Body of pancreas (tissue), 4 donors: ENCODE results near the gene PDE4D. TPM values are rescaled to one million over a fixed set of nuclear protein-coding genes. Genes with fewer than 3 reads are reported as not detected.

Experiments used
- ATAC-seq: fragments of 150-250 bp; one replicate; pipeline ENCODE4 v1.9.1; 2016
- DNase-seq, 4 donors: peaks; one replicate each; pipeline ENCODE4 v3.0.0-alpha.2; 2019
- H3K27ac ChIP-seq, 4 donors: fragments of 200-600 bp; sonication (generic); 1 replicate in 3 of 4; 2 replicates in 1 of 4; pipeline versions ENCODE4 v1.5.1 to v1.6.1; 2016 to 2019; ENCODE audit warnings: mild to moderate bottlenecking in 1 of 4, mixed read lengths in 1 of 4, moderate library complexity in 1 of 4
- H3K27me3 ChIP-seq, 2 donors: fragments of 200-600 bp; sonication (generic); one replicate each; pipeline ENCODE4 v1.6.0; 2016; ENCODE audit warnings: mild to moderate bottlenecking in 1 of 2
- H3K36me3 ChIP-seq, 2 donors: fragments of 200-600 bp; sonication (generic); replicated peaks in 1 of 2; 2 replicates each; pipeline ENCODE4 v1.5.1; 2016; ENCODE audit warnings: low read depth in 2 of 2; ENCODE audit not compliant: insufficient read depth in 1 of 2
- H3K4me1 ChIP-seq: fragments of 200-600 bp; sonication (generic); one replicate; pipeline ENCODE4 v1.6.0; 2016
- H3K4me3 ChIP-seq, 2 donors: fragments of 200-600 bp; sonication (generic); 1 replicate in 1 of 2; 2 replicates in 1 of 2; pipeline ENCODE4 v1.5.1; 2016 to 2019
- H3K9me3 ChIP-seq, 3 donors: fragments of 200-600 bp; sonication (generic); 1 replicate in 2 of 3; 2 replicates in 1 of 3; pipeline ENCODE4 v1.5.1; 2016
- POLR2A ChIP-seq, 3 donors: fragments of 450-650 bp; IDR thresholded peaks; one replicate each; pipeline ENCODE4 v1.6.1; 2016; ENCODE audit warnings: antibody characterized with exemption in 3 of 3, mild to moderate bottlenecking in 2 of 3
- WGBS, 2 donors: methylation state at CpG; one replicate each; pipeline ENCODE4 v1.1.5; 2017; 5-methylcytosine and 5-hydroxymethylcytosine counted together
- intact Hi-C: fragments of 100-400 bp; cut with DNase I; formaldehyde crosslinking; loops from one replicate; pipeline ENCODE4 v1.15.1; 2023
- total RNA-seq, 2 donors: library from RNA; depleted of rRNA; stranded (reverse); fragments of >200 nt; gene quantifications; one replicate each; pipeline ENCODE4 v1.1.0, GENCODE V29; 2016
- TF ChIP-seq, protein P1 (sequence below), 7 experiments: fragments of 450-650 bp in 4 of 7; fragments of 200-600 bp in 3 of 7; sonication (generic) in 3 of 7; IDR thresholded peaks; one replicate each; pipeline ENCODE4 v1.5.1; 2016 to 2019; ENCODE audit warnings: antibody characterized with exemption in 7 of 7

PDE4D gene
- total RNA-seq, 2 donors from 2014 or later, result 8.6 to 9.2 TPM

DNA sequence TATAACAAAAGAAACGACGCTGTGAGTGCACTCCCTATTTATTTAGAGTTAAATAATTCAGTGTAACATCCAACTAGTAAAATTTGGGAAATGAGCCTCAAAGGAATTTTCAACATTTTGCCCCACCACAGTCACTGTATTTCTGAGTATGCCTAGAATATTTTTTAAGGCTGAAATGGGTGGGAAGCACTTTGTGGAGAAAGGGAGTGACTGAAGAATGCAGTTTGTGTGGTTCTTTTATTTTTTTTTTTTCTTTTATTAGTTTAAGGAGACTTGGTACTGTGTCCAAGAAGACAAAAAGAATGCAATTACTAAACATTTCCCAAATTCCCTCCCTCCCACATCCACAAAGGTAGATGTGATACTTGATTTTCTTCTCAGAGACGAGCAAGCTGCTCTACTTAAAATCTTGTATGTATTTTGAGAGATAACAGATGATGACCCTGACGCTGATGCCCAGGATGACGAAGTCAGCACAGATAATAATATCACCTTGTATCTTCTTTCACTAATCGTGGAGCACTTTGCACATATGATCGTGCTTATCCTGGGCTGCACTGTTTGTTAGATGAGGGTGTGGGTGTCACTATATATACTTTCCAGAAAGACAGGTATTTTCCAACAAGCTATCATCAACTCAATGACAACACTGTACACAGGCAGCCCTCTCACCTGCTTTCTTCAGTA is 724.3 kb downstream of the PDE4D start:
- H3K4me1 ChIP-seq, result no peaks in the 10 kb centered on the region
- no peaks in the 10 kb centered on the region for H3K36me3 ChIP-seq
- 76 to 77% methylated on average over 7 of the region's 7 CpGs for WGBS, 2 donors
- H3K27ac ChIP-seq, result no peak overlapping the region
- intact Hi-C loops, result loop anchor here (10.0 kb wide), 1 partner anchor 134 kb away; no protein-coding TSS in a partner anchor
- no peak for TF ChIP-seq POLR2A (IDR thresholded peaks at IDR 0.05)
- TF ChIP-seq, protein P1, sequence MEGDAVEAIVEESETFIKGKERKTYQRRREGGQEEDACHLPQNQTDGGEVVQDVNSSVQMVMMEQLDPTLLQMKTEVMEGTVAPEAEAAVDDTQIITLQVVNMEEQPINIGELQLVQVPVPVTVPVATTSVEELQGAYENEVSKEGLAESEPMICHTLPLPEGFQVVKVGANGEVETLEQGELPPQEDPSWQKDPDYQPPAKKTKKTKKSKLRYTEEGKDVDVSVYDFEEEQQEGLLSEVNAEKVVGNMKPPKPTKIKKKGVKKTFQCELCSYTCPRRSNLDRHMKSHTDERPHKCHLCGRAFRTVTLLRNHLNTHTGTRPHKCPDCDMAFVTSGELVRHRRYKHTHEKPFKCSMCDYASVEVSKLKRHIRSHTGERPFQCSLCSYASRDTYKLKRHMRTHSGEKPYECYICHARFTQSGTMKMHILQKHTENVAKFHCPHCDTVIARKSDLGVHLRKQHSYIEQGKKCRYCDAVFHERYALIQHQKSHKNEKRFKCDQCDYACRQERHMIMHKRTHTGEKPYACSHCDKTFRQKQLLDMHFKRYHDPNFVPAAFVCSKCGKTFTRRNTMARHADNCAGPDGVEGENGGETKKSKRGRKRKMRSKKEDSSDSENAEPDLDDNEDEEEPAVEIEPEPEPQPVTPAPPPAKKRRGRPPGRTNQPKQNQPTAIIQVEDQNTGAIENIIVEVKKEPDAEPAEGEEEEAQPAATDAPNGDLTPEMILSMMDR (IDR thresholded peaks at IDR 0.05), result no peak
- DNase-seq, result no peak
- no peaks in the 10 kb centered on the region for H3K9me3 ChIP-seq
- H3K27me3 ChIP-seq, result no peaks in the 10 kb centered on the region
- H3K4me3 ChIP-seq, result no peak overlapping the region
- ATAC-seq, result no peak

DNA sequence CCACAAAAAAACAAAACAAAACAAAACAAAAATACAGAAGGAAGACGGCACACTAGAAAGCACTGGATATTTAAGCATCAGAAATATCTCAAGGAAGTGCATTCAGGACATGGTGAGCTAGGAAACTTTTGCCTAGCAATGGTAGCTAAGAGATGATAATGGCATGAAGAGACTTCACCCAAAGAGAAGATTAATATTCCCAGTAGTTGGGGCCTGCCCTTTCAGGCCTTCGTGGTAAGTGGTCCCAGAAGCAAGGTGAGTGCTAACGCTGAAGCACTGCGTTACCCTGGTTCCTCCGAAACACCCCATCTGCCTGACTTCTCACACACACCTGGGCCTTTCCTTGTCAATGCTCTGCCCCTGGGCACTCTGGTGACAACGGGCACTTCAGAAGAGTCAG is 725.5 kb downstream of the PDE4D start:
- Histone ChIP-seq H3K9me3 (no peaks in the 10 kb centered on the region), H3K4me3 (no peak overlapping the region), H3K4me1 (no peaks in the 10 kb centered on the region), H3K36me3 (no peaks in the 10 kb centered on the region), H3K27ac (no peak overlapping the region), H3K27me3 (no peaks in the 10 kb centered on the region)
- DNase-seq (no peak), ATAC-seq (no peak)
- 77 to 84% methylated on average over 6 of the region's 6 CpGs for WGBS, 2 donors
- intact Hi-C loops, result loop anchor here (10.0 kb wide), 1 partner anchor 133 kb away; no protein-coding TSS in a partner anchor
- no peak for TF ChIP-seq POLR2A (IDR thresholded peaks at IDR 0.05)
- TF ChIP-seq, protein P1 (IDR thresholded peaks at IDR 0.05), result no peak

DNA sequence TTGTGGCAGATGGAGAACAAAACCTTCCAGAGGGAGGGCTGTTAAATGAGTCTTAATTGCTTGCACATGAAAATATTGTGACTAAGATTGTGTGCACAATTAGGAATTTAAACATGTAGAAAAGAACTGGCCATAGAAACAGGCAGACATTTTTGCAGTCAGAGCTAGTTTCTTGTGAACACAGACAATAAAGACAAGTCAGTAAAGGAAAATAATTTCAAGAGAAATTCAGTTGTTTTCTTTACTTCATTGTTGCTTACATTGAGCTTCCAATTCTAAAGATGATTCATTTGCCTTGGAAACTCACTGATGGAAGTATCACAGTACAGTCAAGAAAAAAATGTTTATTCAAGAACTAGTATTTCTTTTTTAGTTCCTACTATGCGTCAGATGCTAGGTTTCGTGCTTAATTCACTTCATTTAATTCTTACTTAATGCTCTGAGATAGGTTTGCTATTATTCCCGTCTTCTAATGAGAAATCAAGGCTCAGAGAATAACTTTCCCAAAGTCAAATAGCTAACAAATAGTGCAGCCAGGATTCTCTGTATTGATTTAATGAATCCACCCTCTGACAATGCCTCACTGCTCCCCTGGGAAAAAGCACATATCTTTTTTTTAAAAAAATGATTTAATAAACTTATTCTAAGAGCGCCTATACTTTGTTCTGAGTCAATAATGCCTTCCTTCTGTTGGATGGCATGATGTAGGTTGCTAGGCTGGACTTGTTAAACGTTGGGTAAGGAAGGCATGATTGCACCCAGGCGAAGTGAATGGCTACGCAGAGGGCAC is 729.3 kb downstream of the PDE4D start:
- no peak for DNase-seq
- ATAC-seq, result no peak
- 78 to 82% methylated on average over 7 of the region's 7 CpGs for WGBS, 2 donors
- Histone ChIP-seq H3K9me3 (no peaks in the 10 kb centered on the region), H3K27ac (no peak overlapping the region), H3K4me1 (no peaks in the 10 kb centered on the region), H3K4me3 (no peak overlapping the region), H3K36me3 (no peaks in the 10 kb centered on the region), H3K27me3 (no peaks in the 10 kb centered on the region)
- no peak for TF ChIP-seq POLR2A (IDR thresholded peaks at IDR 0.05)
- TF ChIP-seq, protein P1 (IDR thresholded peaks at IDR 0.05), result no peak
- intact Hi-C loops, result loop anchor here (10.0 kb wide), 1 partner anchor 129 kb away; no protein-coding TSS in a partner anchor

GRCh38 chr5:59161221-59162105 is 732.1 kb downstream of the PDE4D start:
- WGBS, 2 donors, result 81 to 85% methylated on average over 9 of the region's 9 CpGs
- TF ChIP-seq POLR2A (IDR thresholded peaks at IDR 0.05), result no peak
- TF ChIP-seq, protein P1 (IDR thresholded peaks at IDR 0.05), result no peak
- Histone ChIP-seq H3K36me3 (no peaks in the 10 kb centered on the region), H3K4me1 (no peaks in the 10 kb centered on the region), H3K9me3 (no peaks in the 10 kb centered on the region), H3K4me3 (no peak overlapping the region), H3K27ac (no peak overlapping the region), H3K27me3 (no peaks in the 10 kb centered on the region)
- intact Hi-C loops, result loop anchor here (10.0 kb wide), 1 partner anchor 127 kb away; no protein-coding TSS in a partner anchor
- ATAC-seq, result no peak
- DNase-seq, result no peak
